22Rv1 (cell line): ENCODE measurements around the gene MAGI1.

ENCODE experiments used
- H3K27ac ChIP-seq: fragments of 450-650 bp; 2 replicates; pipeline ENCODE4 v1.5.1; 2017
- ZFX ChIP-seq: fragments of 450-650 bp; IDR thresholded peaks from 2 replicates; pipeline ENCODE4 v1.6.1; 2017; ENCODE audit warnings: antibody characterized with exemption, borderline replicate concordance
- TF ChIP-seq, protein P1 (sequence below): fragments of 450-650 bp; IDR thresholded peaks from 2 replicates; pipeline ENCODE4 v1.5.1; 2017; ENCODE audit warnings: mild to moderate bottlenecking

Gene MAGI1

DNA sequence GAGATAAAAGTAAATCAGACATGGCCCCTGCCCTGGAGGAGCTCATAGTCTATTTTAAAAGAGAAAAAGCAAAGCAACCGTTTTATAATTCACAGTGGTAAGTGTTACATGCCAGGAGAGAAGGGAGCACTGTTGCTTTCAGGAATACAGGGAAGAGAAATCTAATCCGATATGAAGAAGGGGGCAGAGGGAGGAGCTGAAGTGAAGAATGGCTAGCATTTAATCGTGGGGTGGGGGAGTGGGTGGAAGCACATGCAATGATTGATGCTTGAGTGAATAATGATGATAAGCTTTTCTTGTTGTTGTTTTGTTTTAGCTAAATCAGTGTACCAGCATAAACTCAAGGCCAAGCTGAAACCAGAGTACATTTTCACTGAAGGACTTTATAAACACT, 629.5 kb downstream of the MAGI1 start:
- no peak for TF ChIP-seq ZFX
- TF ChIP-seq, protein P1, sequence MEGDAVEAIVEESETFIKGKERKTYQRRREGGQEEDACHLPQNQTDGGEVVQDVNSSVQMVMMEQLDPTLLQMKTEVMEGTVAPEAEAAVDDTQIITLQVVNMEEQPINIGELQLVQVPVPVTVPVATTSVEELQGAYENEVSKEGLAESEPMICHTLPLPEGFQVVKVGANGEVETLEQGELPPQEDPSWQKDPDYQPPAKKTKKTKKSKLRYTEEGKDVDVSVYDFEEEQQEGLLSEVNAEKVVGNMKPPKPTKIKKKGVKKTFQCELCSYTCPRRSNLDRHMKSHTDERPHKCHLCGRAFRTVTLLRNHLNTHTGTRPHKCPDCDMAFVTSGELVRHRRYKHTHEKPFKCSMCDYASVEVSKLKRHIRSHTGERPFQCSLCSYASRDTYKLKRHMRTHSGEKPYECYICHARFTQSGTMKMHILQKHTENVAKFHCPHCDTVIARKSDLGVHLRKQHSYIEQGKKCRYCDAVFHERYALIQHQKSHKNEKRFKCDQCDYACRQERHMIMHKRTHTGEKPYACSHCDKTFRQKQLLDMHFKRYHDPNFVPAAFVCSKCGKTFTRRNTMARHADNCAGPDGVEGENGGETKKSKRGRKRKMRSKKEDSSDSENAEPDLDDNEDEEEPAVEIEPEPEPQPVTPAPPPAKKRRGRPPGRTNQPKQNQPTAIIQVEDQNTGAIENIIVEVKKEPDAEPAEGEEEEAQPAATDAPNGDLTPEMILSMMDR, result no peak
- no peak overlapping the region for H3K27ac ChIP-seq

DNA sequence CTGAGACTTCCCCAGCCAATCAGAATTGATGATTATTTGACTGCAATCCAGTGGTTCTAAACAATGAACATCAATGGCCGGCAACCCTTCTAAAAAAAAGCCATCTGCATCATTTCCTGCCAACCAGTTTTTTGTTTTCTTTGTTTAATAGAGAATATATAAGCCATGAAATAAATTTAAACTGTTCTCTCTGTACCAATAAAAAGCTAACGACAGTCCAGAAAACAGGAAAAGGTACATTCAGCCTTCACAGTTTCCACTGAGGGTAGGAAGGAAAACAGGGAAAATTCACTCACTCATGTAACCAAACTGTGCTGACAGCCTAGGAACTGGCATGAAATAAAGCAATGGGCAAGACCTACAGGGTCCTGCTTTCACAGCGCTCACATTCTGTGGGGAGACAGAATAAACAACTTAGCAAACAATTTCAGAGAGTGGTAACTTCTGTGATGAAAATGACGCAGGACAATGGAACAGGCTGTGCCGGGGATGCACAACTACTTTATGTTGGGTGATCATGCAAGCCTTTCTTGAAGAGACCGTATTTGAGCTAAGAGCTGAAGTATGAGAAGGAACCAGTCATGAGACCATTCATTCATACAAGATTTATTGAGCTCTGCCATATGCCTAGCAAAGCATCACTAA, 630.1 kb downstream of the MAGI1 start:
- H3K27ac ChIP-seq, result no peak overlapping the region
- TF ChIP-seq, protein P1, result no peak
- no peak for TF ChIP-seq ZFX

DNA sequence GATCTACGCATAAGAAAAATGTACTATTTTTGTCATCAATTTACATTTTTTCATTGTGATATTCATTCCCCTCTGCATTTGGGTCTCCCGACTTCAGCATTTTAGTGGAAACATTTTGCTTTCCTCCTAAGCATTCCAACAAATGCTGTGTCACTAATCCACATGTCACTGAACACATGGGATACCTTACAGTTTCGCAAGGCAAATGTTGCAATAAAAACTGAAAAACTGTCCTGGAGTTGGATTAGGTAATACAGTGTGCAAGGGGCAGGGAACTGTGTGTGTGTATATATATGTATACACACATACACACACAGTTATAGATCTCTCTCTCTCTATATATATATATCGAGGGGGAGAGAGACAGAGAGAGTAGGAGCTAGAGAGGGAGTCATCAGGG, 632.2 kb downstream of the MAGI1 start:
- TF ChIP-seq ZFX, result no peak
- TF ChIP-seq, protein P1, result no peak
- no peak overlapping the region for H3K27ac ChIP-seq

DNA sequence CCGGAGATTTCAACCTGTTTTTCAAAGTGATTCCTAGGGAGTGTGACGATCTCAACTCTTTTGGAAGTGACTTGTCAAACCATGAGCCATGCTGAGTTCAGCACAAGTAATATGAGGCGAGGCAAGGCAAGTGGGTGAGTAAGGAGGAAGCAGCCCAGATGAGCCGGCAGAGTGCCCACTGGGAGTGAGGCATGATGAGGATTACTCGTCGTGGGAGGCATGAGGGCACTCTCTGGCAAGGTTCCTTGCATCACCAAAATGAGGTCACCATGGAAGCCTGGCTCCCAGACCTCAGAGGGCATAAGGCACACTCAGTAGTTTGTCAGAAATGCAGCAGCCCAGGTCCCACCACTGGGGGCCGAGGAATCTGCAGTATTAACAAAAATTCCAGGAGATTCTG, 636.1 kb downstream of the MAGI1 start:
- H3K27ac ChIP-seq, result no peak overlapping the region
- TF ChIP-seq ZFX, result no peak
- TF ChIP-seq, protein P1, result no peak

DNA sequence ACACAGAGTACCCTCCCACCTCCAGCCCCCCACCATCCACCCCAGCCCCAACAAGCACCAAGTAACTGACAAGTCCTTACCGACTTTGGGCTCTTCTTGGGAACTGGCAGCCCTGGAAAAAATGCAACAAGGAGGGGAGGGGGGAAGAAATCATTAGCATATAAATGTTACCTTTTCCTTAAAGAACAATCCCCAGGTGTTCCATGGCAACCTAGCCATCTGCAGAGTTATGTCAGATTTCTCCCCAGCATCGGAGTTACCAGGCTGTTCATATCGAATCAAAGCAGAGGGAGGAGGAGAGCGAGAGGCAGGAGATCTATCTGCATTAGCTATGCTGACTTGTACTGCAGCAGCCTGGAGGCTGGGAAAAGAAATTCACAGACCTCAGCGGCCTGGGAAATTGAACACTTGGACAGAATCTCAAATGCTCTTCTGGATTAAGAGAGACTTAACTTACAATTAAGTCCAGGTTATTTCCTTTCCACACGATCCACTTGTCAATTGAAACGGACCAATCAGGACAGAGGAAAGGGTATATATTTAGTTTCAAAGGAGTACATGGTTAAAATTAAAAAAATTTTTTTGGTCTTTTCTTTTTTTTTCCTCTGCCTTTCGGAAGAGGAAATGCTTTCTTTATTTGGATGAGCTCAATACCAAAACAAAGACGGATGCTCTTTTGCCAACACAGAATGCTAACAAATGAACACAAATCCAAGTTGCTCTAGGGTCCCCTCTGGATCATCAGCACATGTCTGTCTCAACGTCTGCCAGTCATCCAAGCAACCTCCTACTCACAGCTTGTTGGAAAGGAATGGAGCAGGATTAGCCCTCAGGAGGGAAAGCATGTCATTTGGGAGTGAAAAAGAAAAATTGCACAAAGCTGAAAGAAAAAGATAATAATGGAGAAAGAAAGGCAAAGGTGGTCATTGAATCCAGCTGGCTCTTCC, 637.1 kb downstream of the MAGI1 start:
- no peak overlapping the region for H3K27ac ChIP-seq

DNA sequence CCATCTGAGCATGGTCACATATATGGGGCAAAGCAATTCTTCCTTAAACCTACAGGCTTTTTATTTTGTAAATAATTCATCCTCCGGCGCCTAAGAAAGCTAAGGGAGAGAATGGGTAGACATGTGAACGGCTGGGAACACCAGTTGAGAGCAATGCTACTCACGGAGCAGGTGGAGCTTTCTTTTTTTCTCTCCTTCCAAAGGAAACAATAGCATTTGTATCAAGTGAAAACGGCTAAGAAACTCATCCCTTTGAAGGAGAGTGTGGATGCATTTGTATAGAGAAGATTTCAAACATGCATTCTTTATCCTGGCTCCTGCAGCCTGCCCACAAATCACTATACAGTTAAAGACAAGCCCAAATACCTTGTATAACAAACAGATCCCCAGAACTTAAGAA, 637.8 kb downstream of the MAGI1 start:
- TF ChIP-seq ZFX, result no peak
- TF ChIP-seq, protein P1, result no peak

More for the DNA sequence above, 637.1 kb downstream of the MAGI1 start:
- TF ChIP-seq, protein P1, result no peak
- no peak for TF ChIP-seq ZFX

DNA sequence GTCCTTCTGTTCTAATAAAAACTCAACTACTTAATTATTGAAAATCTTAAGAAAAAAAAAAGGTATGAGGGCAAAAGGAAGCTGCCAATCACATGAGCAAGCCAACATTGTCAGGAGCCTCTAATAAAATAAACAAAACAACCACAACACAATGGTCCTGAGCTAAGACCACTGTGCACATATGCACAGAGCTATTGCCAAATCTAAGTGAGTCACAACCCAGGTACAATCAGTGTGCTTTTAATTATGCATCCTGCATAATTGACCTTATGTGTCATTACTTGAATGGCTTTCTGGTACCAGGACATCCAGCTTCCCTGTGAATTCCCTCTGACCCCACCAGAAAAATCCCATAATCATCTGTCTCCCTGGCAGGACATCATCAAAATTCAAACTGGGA, 639.8 kb downstream of the MAGI1 start:
- no peak for TF ChIP-seq ZFX
- H3K27ac ChIP-seq, result no peak overlapping the region

More for the DNA sequence above, 637.8 kb downstream of the MAGI1 start:
- H3K27ac ChIP-seq, result no peak overlapping the region
